H1 (cell line): Measurements from ENCODE around the gene MEI1. TPM values are rescaled to one million over a fixed set of nuclear protein-coding genes. Genes with fewer than 3 reads are reported as not detected.

Experiments used
- CTCF ChIA-PET: fragments of 300-600 bp; sonication (Branson Sonifier 250); formaldehyde crosslinking; loops from one replicate; lab custom pipeline; 2021; ENCODE audit not compliant: partially characterized antibody; lab: Charles Lee
- POLR2A ChIA-PET: fragments of 300-600 bp; sonication (Branson Sonifier 250); formaldehyde crosslinking; loops from one replicate; lab custom pipeline; 2021; ENCODE audit warnings: inconsistent platforms; ENCODE audit not compliant: partially characterized antibody; lab: Charles Lee
- DNase-seq, 2 experiments: peaks; one replicate each; pipeline versions ENCODE4 v3.0.0 to v3.0.0-alpha.2; 2010 to 2022; ENCODE audit warnings: low spot score in 2 of 2, low read depth in 1 of 2, mixed read lengths in 1 of 2
- FAIRE-seq: peaks from 2 replicates; lab custom pipeline; 2011; peaks lifted over from hg19 to GRCh38; lab: Jason Lieb, UNC
- H2AFZ ChIP-seq: 2 replicates; pipeline ENCODE4 v1.8.1; 2012; ENCODE audit warnings: low read length, inconsistent platforms
- H2AK5ac ChIP-seq: 2 replicates; pipeline ENCODE4 v1.6.1; 2013; ENCODE audit warnings: low read depth, low read length
- H2BK120ac ChIP-seq: replicated peaks from 2 replicates; pipeline ENCODE3; 2013; ENCODE audit warnings: low read depth, low read length, inconsistent platforms
- H2BK12ac ChIP-seq: 2 replicates; pipeline ENCODE4 v1.6.1; 2013; ENCODE audit warnings: low read depth, low read length
- H2BK15ac ChIP-seq: 2 replicates; pipeline ENCODE4 v1.6.1; 2013; ENCODE audit warnings: low read length
- H2BK20ac ChIP-seq: 2 replicates; pipeline ENCODE4 v1.6.1; 2013; ENCODE audit warnings: low read length
- H2BK5ac ChIP-seq: 2 replicates; pipeline ENCODE4 v1.6.1; 2013; ENCODE audit warnings: low read depth, low read length
- H3K14ac ChIP-seq: 2 replicates; pipeline ENCODE4 v1.6.1; 2013; ENCODE audit warnings: inconsistent platforms; ENCODE audit not compliant: insufficient read length
- H3K18ac ChIP-seq: 2 replicates; pipeline ENCODE4 v1.6.1; 2013; ENCODE audit warnings: low read length; ENCODE audit errors: extremely low read depth
- H3K23ac ChIP-seq: 2 replicates; pipeline ENCODE4 v1.6.1; 2013; ENCODE audit warnings: inconsistent platforms; ENCODE audit not compliant: insufficient read length
- H3K23me2 ChIP-seq: 2 replicates; pipeline ENCODE4 v1.6.1; 2013; ENCODE audit warnings: low read depth, low read length
- H3K27ac ChIP-seq: 2 replicates; pipeline ENCODE4 v1.6.1; 2011; ENCODE audit warnings: low read depth, low read length, inconsistent platforms
- H3K27me3 ChIP-seq, 4 experiments: replicated peaks in 1 of 4; 1 replicate in 1 of 4; 2 replicates in 3 of 4; pipeline versions ENCODE4 v1.6.1 to v1.8.1; 2011 to 2013; ENCODE audit warnings: low read length in 3 of 4, mild to moderate bottlenecking in 3 of 4, inconsistent platforms in 2 of 4, mixed read lengths in 2 of 4, moderate library complexity in 1 of 4; ENCODE audit not compliant: control insufficient read depth in 3 of 4, insufficient read depth in 3 of 4; ENCODE audit errors: extremely low read depth in 1 of 4
- H3K36me3 ChIP-seq, 4 experiments: 2 replicates each; pipeline versions ENCODE4 v1.6.1 to v1.8.1; 2011 to 2013; ENCODE audit warnings: mild to moderate bottlenecking in 4 of 4, low read length in 3 of 4, moderate library complexity in 2 of 4, control low read depth in 1 of 4, inconsistent platforms in 1 of 4; ENCODE audit not compliant: insufficient read depth in 4 of 4, control insufficient read depth in 2 of 4
- H3K4ac ChIP-seq: replicated peaks from 2 replicates; pipeline ENCODE3; 2013; ENCODE audit warnings: low read length, low read depth, mixed read lengths, inconsistent platforms; ENCODE audit not compliant: insufficient read length
- H3K4me1 ChIP-seq, 4 experiments: replicated peaks in 1 of 4; 1 replicate in 1 of 4; 2 replicates in 3 of 4; pipeline versions ENCODE4 v1.6.1 to v1.8.1; 2011 to 2013; ENCODE audit warnings: low read length in 3 of 4, inconsistent platforms in 2 of 4, mixed read lengths in 1 of 4; ENCODE audit not compliant: insufficient read depth in 4 of 4, control insufficient read depth in 3 of 4
- H3K4me2 ChIP-seq, 2 experiments: 2 replicates each; pipeline versions ENCODE4 v1.6.1 to v1.8.1; 2011 to 2013; ENCODE audit warnings: low read depth in 2 of 2, low read length in 2 of 2, control low read depth in 1 of 2, inconsistent platforms in 1 of 2, mild to moderate bottlenecking in 1 of 2; ENCODE audit not compliant: insufficient read depth in 1 of 2
- H3K4me3 ChIP-seq, 4 experiments: fragments of 200-600, 300-600 bp in 1 of 4; sonication (generic), shearing (Covaris generic), sonication (Bioruptor Twin) in 1 of 4; 2 replicates each; pipeline versions ENCODE4 v1.5.1 to v1.8.1; 2011 to 2016; ENCODE audit warnings: low read length in 4 of 4, low read depth in 3 of 4, control low read depth in 2 of 4, inconsistent platforms in 2 of 4, mild to moderate bottlenecking in 2 of 4, mixed read lengths in 1 of 4, moderate library complexity in 1 of 4; ENCODE audit not compliant: insufficient read depth in 2 of 4; ENCODE audit errors: extremely low read depth in 1 of 4
- H3K56ac ChIP-seq: replicated peaks from 2 replicates; pipeline ENCODE3; 2013; ENCODE audit warnings: low read depth, mild to moderate bottlenecking, mixed read lengths, low read length, inconsistent platforms; ENCODE audit not compliant: insufficient read length
- H3K79me1 ChIP-seq: 2 replicates; pipeline ENCODE4 v1.6.1; 2013; ENCODE audit warnings: low read depth, low read length, control low read depth
- H3K79me2 ChIP-seq, 2 experiments: 2 replicates each; pipeline versions ENCODE4 v1.6.1 to v1.8.1; 2012 to 2013; ENCODE audit warnings: low read length in 2 of 2, mild to moderate bottlenecking in 2 of 2, inconsistent platforms in 1 of 2; ENCODE audit not compliant: insufficient read depth in 2 of 2, control insufficient read depth in 1 of 2
- H3K9ac ChIP-seq, 4 experiments: replicated peaks in 1 of 4; 1 replicate in 1 of 4; 2 replicates in 3 of 4; pipeline versions ENCODE4 v1.6.1 to v1.8.1; 2011 to 2013; ENCODE audit warnings: low read depth in 3 of 4, low read length in 3 of 4, control low read depth in 2 of 4, mild to moderate bottlenecking in 2 of 4, moderate library complexity in 2 of 4, inconsistent platforms in 1 of 4; ENCODE audit errors: extremely low read depth in 1 of 4
- H3K9me3 ChIP-seq, 2 experiments: 2 replicates each; pipeline versions ENCODE4 v1.6.1 to v1.8.1; 2012 to 2013; ENCODE audit warnings: mild to moderate bottlenecking in 2 of 2, moderate library complexity in 2 of 2, control low read depth in 1 of 2, inconsistent platforms in 1 of 2, low read depth in 1 of 2, low read length in 1 of 2, mixed read lengths in 1 of 2; ENCODE audit not compliant: insufficient read depth in 2 of 2
- H4K20me1 ChIP-seq, 2 experiments: replicated peaks in 1 of 2; 2 replicates each; pipeline versions ENCODE3 to v1.8.1; 2011 to 2013; ENCODE audit warnings: inconsistent platforms in 2 of 2, low read length in 2 of 2, mild to moderate bottlenecking in 1 of 2; ENCODE audit not compliant: insufficient read depth in 2 of 2, control insufficient read depth in 1 of 2
- H4K5ac ChIP-seq: 2 replicates; pipeline ENCODE4 v1.6.1; 2013; ENCODE audit warnings: low read length, low read depth, mixed read lengths, inconsistent platforms; ENCODE audit not compliant: insufficient read length
- H4K8ac ChIP-seq: 2 replicates; pipeline ENCODE4 v1.8.0; 2013; ENCODE audit warnings: mild to moderate bottlenecking, moderate library complexity, low read length, inconsistent platforms; ENCODE audit not compliant: insufficient read depth; ENCODE audit errors: extremely low read depth
- H4K91ac ChIP-seq: replicated peaks from 2 replicates; pipeline ENCODE3; 2013; ENCODE audit warnings: low read length, mixed read lengths, inconsistent platforms; ENCODE audit not compliant: insufficient read length
- CHD1 ChIP-seq: IDR thresholded peaks from 2 replicates; pipeline ENCODE4 v1.6.1; 2012; ENCODE audit warnings: low read depth, low read length, improper control_type of control experiment
- CREB1 ChIP-seq: IDR thresholded peaks from 2 replicates; pipeline ENCODE4 v1.6.1; 2012; ENCODE audit warnings: inconsistent platforms
- CTBP2 ChIP-seq: IDR thresholded peaks from 2 replicates; pipeline ENCODE4 v1.7.0; 2011; ENCODE audit warnings: borderline replicate concordance, mild to moderate bottlenecking, moderate library complexity, mixed read lengths, low read length; ENCODE audit not compliant: insufficient read depth, insufficient read length
- EP300 ChIP-seq, 2 experiments: IDR thresholded peaks; 1 replicate in 1 of 2; 2 replicates in 1 of 2; pipeline ENCODE4 v1.6.1; 2011 to 2012; ENCODE audit warnings: low read depth in 2 of 2, low read length in 2 of 2, mild to moderate bottlenecking in 2 of 2, borderline replicate concordance in 1 of 2, inconsistent platforms in 1 of 2, moderate library complexity in 1 of 2
- HDAC6 ChIP-seq: IDR thresholded peaks from one replicate; pipeline ENCODE4 v1.7.1; 2012; ENCODE audit warnings: low read depth, mild to moderate bottlenecking, inconsistent platforms, low read length, moderate library complexity
- POU5F1 ChIP-seq: IDR thresholded peaks from 2 replicates; pipeline ENCODE4 v1.6.1; 2011; ENCODE audit warnings: low read depth, mild to moderate bottlenecking, low read length, moderate library complexity
- SAP30 ChIP-seq: fragments of 300-600 bp; sonication (generic); IDR thresholded peaks from 2 replicates; pipeline ENCODE4 v1.7.1; 2012; ENCODE audit warnings: low read length, moderate library complexity, mild to moderate bottlenecking, inconsistent platforms; ENCODE audit not compliant: insufficient read depth, insufficient replicate concordance
- SIX5 ChIP-seq: IDR thresholded peaks from 2 replicates; pipeline ENCODE4 v1.6.1; 2011; ENCODE audit warnings: mild to moderate bottlenecking, low read depth, low read length
- TCF12 ChIP-seq: IDR thresholded peaks from 2 replicates; pipeline ENCODE4 v1.6.1; 2011; ENCODE audit warnings: low read depth, mild to moderate bottlenecking, low read length
- WGBS, 2 experiments: shearing (Covaris generic) in 1 of 2; methylation state at CpG; one replicate each; pipeline versions ENCODE4 v1.1.6 to v1.1.7; 2013 to 2015; ENCODE audit warnings: low lambda C conversion rate in 2 of 2, mixed read lengths in 2 of 2, inconsistent platforms in 1 of 2, low coverage in 1 of 2, missing lambda C conversion rate in 1 of 2; ENCODE audit not compliant: insufficient replicate concordance in 2 of 2, insufficient coverage in 1 of 2, insufficient read length in 1 of 2; ENCODE audit errors: extremely low coverage in 1 of 2, missing lambda C conversion rate in 1 of 2; 5-methylcytosine and 5-hydroxymethylcytosine counted together
- polyA plus RNA-seq, 7 experiments: library from polyadenylated mRNA; depleted of rRNA in 3 of 7; stranded (reverse) in 5 of 7; unstranded in 2 of 7; fragments of >200 nt in 5 of 7; fragments of 200-250 nt in 2 of 7; gene quantifications; 1 replicate in 5 of 7; 2 replicates in 1 of 7; 4 replicates in 1 of 7; pipeline versions ENCODE4 v1.2.1 to v1.2.3, GENCODE V29; 2011 to 2013; ENCODE audit warnings: missing spikeins in 2 of 7, mixed read lengths in 2 of 7
- total RNA-seq: library from RNA; stranded (reverse); fragmentation: NEBNext Ultra II Directional; extraction: Animal tissue kit (Norgen Biotek cat#: 25700); gene quantifications from 2 replicates; pipeline ENCODE4 v1.2.1, GENCODE V29; 2021

MEI1 gene
- total and polyA plus RNA-seq, 2 of the 8 experiments (the other 6 are each of a cell fraction or from before 2014, with no cell fraction given), result 0.27 to 0.54 TPM

GRCh38 chr22:41779929-41780505 lies 80.7 kb downstream of the MEI1 start:
- Histone ChIP-seq H3K18ac (no peak overlapping the region), H3K9ac (no peak overlapping the region), H3K56ac (no peak overlapping the region), H2BK20ac (no peak overlapping the region), H2BK5ac (no peak overlapping the region), H3K4me1 (no peaks in the 10 kb centered on the region; a peak in 1 of 7 replicates), H2BK120ac (no peak overlapping the region), H2BK12ac (no peak overlapping the region), H3K23me2 (no peaks in the 10 kb centered on the region), H3K27me3 (no peaks in the 10 kb centered on the region; a peak in 2 of 7 replicates), H4K8ac (no peak overlapping the region), H3K14ac (no peak overlapping the region), H3K4ac (no peak overlapping the region), H2AK5ac (no peak overlapping the region), H2AFZ (no peak overlapping the region), H3K23ac (no peak overlapping the region), H3K79me2 (no peaks in the 10 kb centered on the region), H3K4me2 (no peak overlapping the region)
- CTCF ChIA-PET, result interaction anchor here (1.0 to 4.8 kb wide), 8 partner anchors 10 to 83 kb away, joined by 3 to 21 read pairs (median 6); no protein-coding TSS in a partner anchor
- no peak for FAIRE-seq
- TF ChIP-seq EP300 (IDR thresholded peaks at IDR 0.05; ENCODE audit: borderline replicate concordance in 1 of 2, low read depth in 2 of 2, low read length in 2 of 2) (no peak), CTBP2 (no peak), POU5F1 (no peak), SIX5 (no peak), HDAC6 (no peak), CHD1 (no peak), CREB1 (no peak), TCF12 (no peak), SAP30 (no peak)
- TF ChIP-seq, all 59 proteins: peak for 0
- no peak overlapping the region for H2BK15ac ChIP-seq
- POLR2A ChIA-PET, result interaction anchor here (0.6 to 5.8 kb wide), 3 partner anchors 10 to 25 kb away, joined by 3 to 30 read pairs (median 3); partner anchors contain the start of gene CCDC134
- no peak overlapping the region for H4K5ac ChIP-seq
- H3K4me3 ChIP-seq, result no peak overlapping the region
- no peaks in the 10 kb centered on the region for H4K20me1 ChIP-seq
- WGBS, 2 experiments, result 61% methylated on average over 3 of the region's 3 CpGs; no CpG with 5 or more reads in 1 of the 2 experiments
- no peaks in the 10 kb centered on the region for H3K79me1 ChIP-seq
- H3K36me3 ChIP-seq, result no peaks in the 10 kb centered on the region
- no peak overlapping the region for H4K91ac ChIP-seq
- H3K27ac ChIP-seq, result no peak overlapping the region
- no peak for DNase-seq
- H3K9me3 ChIP-seq, result no peaks in the 10 kb centered on the region
